OCI-LY7 (cell line): Measurements from ENCODE around the gene ADGRD2.

Experiments
- CTCF ChIP-seq: fragments of 200-600 bp; sonication (generic); conservative IDR thresholded peaks from 2 replicates; pipeline ENCODE4 v1.5.1; 2014; ENCODE audit warnings: mild to moderate bottlenecking, antibody characterized with exemption, low read length, moderate library complexity, mixed read lengths
- EZH2phosphoT487 ChIP-seq: fragments of 200-600 bp; sonication (generic); IDR thresholded peaks from 2 replicates; pipeline ENCODE4 v1.6.1; 2018; ENCODE audit warnings: low read depth, borderline replicate concordance, mild to moderate bottlenecking, mixed run types, antibody characterized with exemption, low read length, moderate library complexity, mixed read lengths

- no peak for TF ChIP-seq CTCF
- no peak for TF ChIP-seq EZH2phosphoT487
Observed at GRCh38 chr9:124442826-124443225, 7.4 kb upstream of the ADGRD2 start.
